ENCODE measurements around the gene AP2A1.

The AP2A1 gene

DNA sequence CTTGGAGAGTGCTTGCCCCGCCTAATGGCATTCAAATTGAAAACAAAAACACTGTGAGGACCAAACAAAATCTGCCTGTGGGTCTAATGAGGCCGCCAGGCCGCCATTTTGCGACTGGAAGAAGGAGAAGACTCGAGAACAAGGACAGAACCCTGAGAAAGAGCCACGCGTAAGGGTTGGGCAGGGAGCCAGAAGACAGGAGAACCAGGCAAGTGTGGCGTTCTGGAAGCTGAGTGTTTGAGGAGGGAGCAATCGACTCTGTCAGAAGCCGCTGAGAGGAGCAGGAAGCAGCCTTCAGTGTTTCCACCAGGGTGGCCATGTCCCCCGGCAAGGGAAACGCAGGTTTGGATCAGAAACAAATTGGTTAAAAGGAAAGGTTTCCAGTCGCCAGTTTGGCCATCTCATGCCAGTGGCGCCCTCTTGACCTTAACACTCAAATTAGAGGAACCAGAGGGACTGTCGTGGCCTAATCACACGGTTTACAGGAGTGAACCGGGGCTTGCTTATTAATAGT, 74.0 kb downstream of the AP2A1 start:
- no peak for DNase-seq

DNA sequence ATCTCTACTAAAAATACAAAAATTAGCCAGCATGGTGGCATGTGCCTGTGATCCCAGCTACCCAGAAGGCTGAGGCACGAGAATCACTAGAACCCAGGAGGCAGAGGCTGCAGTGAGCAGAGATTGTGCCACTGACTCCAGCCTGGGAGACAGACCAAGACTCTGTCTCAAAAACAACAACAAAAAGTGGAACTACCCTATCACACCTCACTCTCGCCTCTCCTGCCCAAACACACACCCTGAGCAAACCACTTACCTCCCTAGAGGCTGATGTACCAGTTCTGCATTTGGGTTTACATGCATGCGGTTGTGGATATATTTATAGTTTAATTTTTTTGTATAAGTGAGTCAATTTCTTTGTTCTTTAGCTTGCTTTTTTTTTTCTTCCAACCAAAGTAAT, 76.5 kb downstream of the AP2A1 start:
- DNase-seq: no peak

DNA sequence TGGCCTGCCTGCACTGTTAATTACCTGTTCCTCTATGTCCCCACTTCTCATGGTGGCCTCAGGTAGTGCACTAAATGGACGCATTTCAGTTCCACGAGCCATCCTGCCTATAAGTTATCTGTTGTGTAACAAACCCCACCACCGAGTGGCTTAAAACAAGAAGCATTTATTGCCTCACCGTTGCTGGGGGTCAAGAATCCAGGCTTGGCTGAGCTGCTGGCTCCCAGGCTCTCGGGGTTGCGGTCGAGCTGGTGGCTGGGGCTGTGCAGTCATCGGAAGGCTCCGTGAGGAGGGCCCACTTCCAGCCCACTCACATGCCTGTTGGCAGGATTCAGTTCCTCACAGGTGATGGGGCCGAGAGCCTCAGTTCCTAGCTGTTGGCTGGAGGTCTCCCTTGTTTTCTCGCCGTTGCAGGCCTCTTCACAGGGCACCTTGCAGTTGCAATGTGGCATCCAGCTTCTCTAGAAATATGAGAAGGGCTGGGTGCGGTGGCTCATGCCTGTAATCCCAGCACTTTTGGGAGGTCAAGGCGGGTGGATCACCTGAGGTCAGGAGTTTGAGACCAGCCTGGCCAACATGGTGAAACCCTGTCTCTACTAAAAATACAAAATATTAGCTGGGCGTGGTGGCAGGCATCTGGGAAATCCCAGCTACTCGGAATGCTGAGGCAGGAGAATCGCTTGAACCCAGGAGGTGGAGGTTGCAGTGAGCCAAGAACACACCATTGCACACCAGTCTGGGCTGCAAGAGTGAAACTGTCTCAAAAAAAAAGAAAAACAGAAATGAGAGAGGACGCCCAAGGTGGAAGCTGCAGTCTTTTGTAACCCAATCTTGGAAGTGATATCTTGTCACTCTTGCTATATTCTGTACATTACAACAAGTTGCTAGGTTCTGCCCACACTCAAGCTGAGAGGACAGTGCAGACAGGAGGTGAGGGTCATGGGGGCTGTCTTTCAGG, 77.6 kb downstream of the AP2A1 start:
- DNase-seq: no peak

DNA sequence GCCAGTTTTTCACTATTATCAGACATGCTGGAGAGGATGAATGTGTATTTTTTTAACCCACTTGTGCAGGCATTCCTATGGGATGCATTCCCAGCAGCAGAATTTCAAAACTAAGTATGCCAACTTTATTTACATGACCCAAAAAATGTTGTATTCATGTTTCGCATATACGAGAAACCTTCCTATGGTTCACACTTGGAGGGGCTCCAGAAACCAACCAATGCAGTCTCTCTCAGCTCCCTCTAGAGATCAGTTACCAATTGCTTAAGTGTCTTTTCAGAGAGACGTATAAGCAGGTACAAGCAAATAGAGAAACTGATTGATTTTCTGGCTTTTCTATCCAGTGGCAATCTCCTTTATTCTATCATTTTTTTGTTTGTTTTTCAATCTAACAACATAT, 78.6 kb downstream of the AP2A1 start:
- no peak for DNase-seq

DNA sequence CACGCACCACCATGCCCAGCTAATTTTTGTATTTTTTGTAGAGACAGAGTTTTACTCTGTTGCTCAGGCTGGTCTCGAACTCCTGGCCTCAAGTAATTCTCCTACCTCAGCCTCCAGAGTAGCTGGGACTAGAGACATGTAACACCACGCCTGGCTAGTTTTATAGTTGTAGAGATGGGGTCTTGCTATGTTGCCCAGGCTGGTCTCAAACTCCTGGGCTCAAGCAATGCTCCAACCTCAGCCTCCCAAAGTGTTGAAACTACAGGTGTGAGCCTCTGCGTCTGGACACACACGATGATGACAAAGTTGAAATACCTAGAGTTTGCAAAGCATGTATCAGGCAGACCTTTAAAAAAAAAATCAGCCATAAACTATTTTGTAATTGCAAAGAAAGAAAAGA, 79.6 kb downstream of the AP2A1 start:
- no peak for DNase-seq

DNA sequence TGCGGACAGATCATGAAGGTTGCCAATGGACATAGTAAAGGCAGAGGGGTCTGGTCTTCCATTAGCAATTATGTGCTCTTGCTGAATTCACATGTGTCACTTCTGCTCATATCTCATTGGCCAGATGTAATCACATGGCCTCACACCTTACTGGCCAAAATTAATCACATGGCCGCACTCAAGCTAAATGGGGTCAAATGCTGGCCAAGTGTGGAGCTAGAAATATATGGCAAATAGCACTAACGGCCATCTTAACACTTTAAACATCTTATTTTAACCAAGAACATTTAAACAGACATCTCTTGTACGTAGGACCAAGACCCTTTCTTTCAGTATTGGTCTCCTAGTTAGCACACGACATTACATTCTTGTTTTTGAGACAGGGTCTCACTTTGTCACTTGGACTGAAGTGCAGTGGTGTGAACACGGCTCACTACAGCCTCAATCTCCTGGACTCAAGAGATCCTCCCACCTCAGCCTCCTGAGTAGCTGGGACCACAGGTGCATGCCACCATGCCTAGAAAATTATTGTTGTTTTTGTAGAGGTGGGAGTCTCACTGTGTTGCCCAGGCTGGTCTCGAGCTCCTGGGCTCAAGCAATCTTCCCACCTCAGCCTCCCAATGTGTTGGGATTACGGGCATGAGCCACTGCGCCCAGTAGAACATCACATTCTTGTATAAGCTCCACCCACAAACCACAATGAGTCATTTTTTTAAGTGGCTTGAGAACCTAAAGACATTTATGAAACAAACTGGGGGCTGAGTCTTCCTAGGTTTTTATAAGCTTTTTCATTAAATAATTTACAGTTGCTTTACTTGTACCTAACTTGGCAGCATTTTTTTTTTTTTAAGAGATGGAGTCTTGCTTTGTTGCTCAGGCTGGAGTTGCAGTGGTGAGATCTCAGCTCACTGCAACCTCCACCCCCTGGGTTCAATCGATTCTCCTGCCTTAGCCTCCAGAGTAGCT, 81.2 kb downstream of the AP2A1 start:
- DNase-seq: no peak

DNA sequence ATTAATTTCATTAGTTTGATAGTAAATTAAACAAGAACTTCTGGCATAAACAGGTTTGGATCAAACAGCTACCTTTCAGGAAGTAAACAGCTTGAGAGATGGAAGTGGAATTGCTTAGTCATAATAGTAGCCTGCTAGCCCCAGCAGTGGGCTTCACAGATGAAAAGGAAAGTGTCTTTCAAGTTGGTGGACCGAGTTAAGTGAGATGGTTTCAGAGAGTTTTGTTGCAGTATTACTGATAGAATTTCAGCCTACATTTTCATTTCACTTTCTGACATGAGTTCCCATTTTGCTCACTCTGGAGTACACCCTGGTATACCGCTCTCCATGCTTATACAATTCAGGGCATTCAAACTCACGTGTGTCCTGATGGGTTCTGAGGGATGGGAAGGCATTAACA, 82.1 kb downstream of the AP2A1 start:
- DNase-seq: no peak

DNA sequence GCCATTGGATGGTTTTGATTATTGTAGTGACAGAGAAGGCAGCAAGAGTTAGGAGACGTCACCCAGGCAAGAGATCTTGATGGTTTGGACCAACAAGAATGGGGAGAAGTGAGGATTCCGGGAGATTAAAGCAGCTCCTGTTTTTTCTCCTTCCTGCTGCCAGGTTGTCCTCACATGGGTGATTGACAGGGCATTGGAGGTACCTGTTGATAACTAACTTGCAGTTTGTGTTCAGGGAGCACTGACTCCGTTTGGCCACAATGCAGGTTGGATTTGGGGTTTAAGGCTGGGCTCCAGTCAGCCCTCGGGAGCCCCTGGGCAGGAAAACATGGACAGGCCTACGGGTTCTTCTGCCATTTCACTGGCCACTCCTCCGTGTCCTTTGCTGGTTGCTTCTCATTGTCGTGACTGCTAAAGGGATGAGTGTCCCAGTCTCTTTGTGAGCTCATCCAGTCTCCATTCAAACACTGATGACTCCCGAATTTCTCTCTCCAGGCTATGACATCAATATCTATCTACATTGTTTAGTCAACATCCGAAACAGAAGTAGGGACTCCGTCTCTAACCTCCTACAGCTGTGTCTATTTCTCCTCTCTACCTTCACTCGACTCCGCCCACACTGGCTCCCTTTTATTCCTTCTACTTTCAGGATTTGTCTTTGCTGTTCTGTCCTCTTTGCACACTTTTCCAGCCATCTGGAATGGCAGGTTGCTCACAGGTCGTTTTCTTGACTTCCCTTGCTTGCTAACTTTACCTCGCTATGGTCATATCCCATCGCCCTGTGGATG, 82.8 kb downstream of the AP2A1 start:
- DNase-seq: no peak

DNA sequence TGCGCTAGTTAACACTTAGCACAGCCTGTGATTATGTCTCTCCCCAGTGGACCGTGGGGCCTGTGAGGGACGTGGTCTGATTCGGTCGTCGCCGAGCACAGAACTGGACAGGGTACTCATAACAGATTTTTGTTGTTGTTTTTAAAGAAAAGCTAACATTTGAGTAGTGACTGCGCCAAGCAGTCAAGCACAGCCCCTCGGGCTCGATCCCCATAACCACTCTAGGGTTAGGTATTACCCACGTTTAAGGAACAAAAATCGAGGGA, 83.4 kb downstream of the AP2A1 start:
- no peak for DNase-seq

DNA sequence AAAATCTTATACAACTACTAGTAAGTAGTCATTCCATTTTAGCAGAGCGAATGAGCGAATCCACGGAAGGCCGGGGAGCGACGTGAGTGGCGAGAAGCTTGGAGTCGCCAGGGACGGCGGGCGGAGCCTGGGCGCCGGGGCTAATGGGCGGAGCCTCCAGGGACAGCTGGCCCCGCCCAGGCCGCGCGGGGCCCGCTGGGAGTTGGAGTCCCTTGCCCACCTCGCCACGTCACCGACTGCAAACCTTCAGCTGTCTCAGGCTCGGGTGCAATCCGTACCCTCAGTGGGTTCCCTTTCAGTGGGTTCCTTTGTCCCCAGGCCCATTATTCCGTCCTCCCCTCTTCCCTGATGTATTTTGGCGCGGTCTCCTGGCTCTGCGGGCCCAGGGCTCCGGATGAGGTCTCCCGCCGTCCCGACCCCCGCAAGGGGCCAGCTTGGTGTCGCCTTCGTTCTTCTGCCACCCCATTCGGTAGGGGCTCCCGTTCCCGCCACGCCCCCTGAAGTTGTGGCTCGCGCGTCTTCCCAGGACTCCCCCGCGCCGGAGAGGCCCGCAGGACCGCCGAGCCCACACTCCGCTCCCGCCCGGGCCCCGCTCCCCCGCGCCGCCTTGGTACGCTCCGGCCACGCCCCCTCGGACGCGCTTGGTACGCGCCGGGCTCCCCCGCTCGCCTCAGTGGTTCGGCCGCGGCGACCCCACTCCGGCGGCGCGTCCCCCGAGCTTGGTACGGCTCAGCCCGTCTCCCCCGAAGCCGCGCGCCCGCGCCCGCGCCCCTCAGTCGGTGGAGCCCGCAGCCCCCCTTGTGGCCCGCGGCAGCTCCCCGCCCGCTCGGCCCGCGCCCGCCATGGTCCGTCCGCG, 83.9 kb downstream of the AP2A1 start, which contains the start of gene PTOV1:
Gene PTOV1, plus strand, starts transcription at position 673 of the 856 bp plus-strand sequence.
- DNase-seq: peak; percentile 92

DNA sequence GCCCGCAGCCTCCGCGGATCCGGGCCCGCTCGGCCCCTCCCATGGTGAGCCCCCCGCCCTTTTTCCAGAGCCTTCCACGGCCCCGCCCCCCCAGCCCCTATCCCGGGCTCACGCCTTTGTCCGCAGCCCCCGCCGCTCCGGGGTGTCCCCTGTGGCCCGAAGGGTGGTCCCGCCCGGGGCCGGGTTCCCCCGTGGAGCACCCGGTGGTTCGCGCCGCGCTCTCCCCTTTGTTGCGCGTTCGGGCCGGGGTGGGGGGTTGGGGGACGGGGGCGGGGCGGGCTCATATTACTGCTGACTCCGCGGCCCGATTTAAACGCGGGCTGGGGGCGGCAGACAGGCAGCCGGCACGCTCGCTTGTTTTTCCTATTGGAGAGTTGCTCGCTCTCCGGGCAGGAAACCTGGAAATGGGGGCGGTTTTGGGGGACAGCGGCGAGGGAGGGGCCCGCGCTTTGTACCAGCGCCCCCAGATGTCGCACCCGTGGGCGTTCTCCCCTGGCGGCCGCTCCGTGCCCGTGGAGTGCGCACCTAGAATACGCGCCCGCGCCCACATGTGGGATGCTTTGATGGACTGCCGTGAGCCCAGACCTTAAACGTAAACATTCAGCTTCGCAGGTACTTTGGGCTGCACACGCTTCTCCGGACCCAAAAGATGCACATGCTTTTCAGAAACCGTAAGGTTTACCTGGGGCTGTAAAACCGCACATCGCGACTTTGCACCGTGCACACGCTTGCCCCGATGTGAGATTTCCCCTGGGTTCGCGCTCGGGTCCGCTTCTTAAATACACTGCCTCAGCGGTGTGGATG, 84.9 kb downstream of the AP2A1 start:
- no peak for DNase-seq

DNA sequence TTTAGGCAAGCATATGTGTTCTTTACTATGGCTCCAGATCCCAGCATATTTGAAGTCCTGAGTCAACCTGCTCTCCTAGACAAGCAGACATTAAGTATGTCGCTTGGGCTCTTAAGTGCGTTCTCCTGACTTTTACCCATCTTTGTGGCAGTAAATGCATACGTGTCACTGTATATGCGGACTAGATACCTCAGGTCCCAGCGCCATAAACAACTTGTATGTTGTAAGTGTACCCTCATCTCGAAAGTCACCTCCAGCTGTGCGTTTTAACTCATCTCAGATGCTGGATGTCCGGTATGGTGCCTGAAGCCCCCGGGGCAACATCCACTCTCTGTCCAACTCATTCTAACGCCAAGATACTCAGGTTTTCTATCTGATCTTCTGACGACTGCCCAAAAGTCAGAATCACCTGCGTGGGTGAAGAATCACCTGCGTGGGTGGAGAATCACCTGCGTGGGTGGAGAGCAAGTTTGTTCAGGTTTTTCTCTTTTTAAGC, 85.9 kb downstream of the AP2A1 start:
- no peak for DNase-seq

DNA sequence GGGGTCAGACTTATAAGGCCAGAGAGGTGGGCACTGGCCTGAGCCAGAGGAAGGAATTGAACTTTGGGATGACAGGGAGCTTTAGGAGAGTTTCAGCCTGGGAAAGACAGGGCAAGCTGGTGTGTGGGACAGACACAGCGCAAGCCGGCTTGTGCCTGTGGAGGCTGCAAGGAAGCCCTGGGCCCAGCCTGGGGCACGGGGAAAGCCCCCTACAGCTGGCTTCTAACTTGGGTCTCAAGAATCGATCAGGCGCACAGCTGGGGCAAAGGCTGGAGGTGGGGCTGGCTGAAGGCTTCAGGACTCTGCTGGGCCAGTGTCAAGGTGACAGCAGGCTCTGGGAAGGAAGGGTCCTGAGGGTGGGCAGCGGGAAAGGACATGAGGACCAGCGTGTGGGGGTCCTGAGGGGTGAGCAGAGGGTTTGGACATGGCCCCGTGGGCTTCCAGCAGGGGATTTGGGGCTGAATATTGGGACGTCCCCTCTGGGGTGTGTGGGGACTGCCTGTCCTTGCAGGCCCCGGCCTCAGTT, 87.1 kb downstream of the AP2A1 start:
- no peak for DNase-seq

DNA sequence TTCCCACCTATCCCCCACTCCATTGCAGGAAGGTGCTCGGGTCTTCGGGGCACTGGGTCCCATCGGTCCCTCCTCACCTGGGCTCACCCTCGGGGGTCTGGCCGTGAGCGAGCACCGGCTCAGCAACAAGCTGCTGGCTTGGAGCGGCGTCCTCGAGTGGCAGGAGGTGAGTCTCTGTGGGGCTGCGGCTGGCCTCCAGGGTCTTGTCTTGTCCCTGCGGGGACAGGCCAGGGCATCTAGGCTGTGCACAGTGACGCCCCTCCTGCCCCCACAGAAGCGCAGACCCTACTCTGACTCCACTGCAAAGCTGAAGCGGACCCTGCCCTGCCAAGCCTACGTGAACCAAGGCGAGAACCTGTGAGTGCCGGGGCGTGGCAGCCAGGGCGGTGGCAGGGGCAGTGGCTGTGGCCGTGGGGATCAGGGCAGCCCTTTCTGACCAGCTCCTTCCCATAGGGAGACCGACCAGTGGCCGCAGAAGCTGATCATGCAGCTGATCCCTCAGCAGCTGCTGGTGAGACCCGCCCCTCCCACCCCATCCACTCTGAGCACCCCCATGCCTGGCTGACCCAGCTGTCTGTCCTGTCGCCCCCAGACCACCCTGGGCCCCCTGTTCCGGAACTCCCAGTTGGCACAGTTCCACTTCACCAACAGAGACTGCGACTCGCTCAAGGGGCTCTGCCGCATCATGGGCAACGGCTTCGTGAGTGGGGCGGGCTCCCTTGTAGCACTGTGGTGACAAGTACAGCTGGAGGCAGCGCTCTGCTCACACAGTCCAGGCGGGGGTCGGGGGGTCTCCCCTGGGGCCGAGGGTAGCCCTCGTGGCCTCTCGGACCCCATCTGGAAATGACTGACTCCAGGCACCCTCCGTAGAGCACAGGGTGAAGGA, 87.8 kb downstream of the AP2A1 start:
- no peak for DNase-seq

DNA sequence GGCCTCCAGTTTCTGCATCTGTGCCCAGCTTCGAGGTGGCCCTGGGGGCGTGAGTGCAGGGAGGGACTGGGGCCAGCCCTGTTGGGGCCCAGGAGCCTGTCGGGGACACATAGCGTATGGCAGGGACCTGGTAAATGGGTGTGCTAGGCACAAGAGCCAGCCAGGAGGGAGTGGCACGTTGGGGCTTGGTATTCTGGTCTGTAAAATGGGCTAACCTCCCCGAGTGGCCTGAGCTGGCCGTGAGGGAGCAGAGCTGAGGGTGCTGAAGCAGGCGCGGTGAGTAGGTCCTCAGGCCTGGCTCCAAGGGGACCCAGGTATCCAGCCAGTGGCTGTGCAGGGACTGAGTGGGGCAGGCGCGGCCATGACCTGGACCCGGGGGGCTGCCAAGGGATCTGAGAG, 88.5 kb downstream of the AP2A1 start:
- DNase-seq: no peak

DNA sequence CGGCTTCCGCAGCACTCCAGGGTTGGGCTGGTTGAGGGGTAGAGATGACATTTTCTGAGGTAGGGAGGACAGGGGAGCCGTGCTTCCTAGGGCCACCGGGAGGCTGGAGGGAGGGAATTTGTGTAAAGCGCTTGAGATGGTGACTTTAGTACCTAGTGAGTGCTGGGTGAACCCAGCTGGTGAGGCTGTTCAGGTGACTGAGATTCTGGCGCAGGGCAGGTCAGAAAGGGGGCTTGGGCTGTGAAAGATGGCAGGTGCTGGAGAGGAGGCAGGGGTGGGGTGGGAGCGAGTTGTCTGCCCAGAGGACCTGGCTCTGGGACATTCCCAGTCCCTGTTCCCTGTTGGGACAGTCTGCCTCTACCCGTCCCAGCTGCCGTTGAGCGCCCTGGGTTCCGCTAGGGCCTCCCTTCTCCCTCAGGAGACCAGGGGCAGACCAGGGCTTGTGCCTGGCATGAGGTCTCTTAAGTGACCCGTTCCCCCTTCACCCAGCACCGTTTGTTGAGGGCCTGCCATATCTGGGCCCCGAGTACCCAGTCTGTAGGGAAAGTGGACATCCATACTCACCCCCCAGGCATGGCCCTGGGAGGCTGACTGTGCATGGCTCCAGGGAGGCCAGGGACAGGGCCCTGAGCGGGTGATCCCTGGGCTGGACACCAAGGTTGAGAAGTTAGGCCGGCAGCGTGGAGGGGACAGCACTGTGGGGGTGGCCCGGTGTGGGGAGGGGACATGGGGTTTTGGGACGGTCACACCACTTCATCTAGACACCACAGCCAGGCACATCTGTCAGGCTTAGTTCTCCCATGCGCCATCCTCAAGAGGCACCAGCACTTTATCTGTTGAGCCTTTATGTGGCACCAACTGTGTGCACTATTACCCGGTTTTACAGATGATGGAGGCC, 89.1 kb downstream of the AP2A1 start:
- no peak for DNase-seq

DNA sequence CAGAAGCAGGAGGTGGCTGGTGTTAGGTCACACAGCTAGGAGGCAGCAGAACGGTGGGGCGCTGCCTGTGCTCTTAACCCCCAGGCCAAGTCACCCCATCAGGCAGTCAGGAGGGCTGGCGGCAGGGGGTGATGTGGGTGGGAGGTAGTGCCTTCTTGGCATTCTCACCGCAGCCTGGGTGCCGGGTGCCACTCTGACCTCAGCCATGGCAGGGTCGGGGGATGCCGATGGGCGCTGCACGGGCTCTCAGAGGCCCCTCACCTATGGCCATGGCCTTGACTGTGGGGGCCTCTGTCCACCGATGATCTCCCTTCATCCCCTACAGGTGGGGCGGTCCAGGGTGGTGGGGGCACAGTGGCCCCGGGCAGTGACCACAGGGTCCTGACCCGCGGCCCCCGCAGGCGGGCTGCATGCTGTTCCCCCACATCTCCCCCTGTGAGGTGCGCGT, 89.8 kb downstream of the AP2A1 start:
- no peak for DNase-seq
